Measurements from ENCODE around the gene EYA4. TPM values are rescaled to one million over a fixed set of nuclear protein-coding genes. Genes with fewer than 3 reads are reported as not detected.
A peak's percentile ranks its signal among the peaks of the same experiment; 100 is the strongest.

EYA4 gene
- total RNA-seq, 1 experiment from 2014 or later = 10.0 TPM

DNA sequence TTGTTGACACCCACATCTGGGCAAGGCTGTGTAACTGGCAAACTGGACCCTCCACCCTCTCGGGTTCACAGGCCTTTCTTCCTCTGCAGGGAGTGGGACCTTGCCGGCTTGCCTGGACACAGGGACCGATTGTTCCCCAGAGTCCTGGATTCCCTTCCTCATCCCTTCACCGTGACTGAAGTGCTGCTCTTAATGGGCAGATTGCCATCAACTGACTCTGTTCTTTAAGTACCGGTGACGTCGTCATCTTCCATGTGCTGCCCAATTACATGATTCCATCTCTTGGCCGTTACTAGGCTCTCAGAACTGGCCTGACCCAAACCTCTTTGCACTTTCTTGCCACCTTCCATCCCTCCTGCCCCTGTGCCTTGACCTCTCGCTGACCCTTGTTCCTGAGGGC is 85.4 kb downstream of the EYA4 start:
- H4K20me1 ChIP-seq (ENCODE audit: low read length) = no peaks in the 10 kb centered on the region
- H3K9me3 ChIP-seq (ENCODE audit: low read length) = no peaks in the 10 kb centered on the region
- H3F3A ChIP-seq (ENCODE audit: low read length, unreplicated experiment) = no peaks in the 10 kb centered on the region
- no peak for DNase-seq
- TF ChIP-seq EZH2phosphoT487 (IDR thresholded peaks at IDR 0.05; ENCODE audit: borderline replicate concordance, low read length) (no peak), EZH2 (IDR thresholded peaks at IDR 0.05; ENCODE audit: low read length, unreplicated experiment) (no peak)
- TF ChIP-seq, protein P1, sequence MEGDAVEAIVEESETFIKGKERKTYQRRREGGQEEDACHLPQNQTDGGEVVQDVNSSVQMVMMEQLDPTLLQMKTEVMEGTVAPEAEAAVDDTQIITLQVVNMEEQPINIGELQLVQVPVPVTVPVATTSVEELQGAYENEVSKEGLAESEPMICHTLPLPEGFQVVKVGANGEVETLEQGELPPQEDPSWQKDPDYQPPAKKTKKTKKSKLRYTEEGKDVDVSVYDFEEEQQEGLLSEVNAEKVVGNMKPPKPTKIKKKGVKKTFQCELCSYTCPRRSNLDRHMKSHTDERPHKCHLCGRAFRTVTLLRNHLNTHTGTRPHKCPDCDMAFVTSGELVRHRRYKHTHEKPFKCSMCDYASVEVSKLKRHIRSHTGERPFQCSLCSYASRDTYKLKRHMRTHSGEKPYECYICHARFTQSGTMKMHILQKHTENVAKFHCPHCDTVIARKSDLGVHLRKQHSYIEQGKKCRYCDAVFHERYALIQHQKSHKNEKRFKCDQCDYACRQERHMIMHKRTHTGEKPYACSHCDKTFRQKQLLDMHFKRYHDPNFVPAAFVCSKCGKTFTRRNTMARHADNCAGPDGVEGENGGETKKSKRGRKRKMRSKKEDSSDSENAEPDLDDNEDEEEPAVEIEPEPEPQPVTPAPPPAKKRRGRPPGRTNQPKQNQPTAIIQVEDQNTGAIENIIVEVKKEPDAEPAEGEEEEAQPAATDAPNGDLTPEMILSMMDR (conservative IDR thresholded peaks at IDR 0.05; ENCODE audit: low read depth, low read length) = no peak
- BruUV-seq (replicated peaks) = no TSS peak
- H3K27me3 ChIP-seq (ENCODE audit: low read length) = no peaks in the 10 kb centered on the region
- POLR2A ChIA-PET (ENCODE audit: unreplicated experiment) = no interaction called here
- H3K79me2 ChIP-seq (ENCODE audit: low read length) = no peaks in the 10 kb centered on the region
- CTCF ChIA-PET = no interaction called here
- ATAC-seq = no peak
- H3K9ac ChIP-seq (ENCODE audit: low read length) = no peak overlapping the region
- H3K4me2 ChIP-seq (ENCODE audit: low read length) = no peak overlapping the region
- intact Hi-C loops (cut with micrococcal nuclease) = no loop called here
- no peaks in the 10 kb centered on the region for H3K4me1 ChIP-seq (ENCODE audit: insufficient read depth, low read length)
- H2AFZ ChIP-seq (ENCODE audit: low read length) = no peak overlapping the region
- no peaks in the 10 kb centered on the region for H3K36me3 ChIP-seq (ENCODE audit: low read depth, low read length)
- H3K9me2 ChIP-seq (replicated peaks; ENCODE audit: low read length) = no peaks in the 10 kb centered on the region
- H3K27ac ChIP-seq (ENCODE audit: low read length) = no peak overlapping the region
- no peak overlapping the region for H3K4me3 ChIP-seq (ENCODE audit: low read length)

DNA sequence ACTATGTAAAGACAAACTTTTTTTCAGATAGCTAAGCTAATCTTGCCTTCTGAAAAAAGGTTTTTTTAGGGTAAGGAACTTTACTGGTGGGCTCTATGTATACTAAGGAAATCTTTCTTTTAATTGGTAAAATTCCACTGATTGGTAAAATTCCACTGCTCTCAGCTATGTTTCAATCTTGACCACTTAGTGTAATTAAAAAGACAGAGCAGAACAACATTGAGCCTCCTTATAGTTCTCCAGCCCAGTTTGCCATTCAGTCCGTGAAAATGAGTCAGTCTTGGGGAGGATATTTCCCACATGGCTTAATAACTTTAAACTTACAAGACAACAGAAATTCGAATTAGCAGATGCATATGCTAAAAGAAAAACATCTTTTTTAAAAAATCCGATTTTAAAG is 92.7 kb downstream of the EYA4 start:
- no peaks in the 10 kb centered on the region for H4K20me1 ChIP-seq (ENCODE audit: low read length)
- H3K4me1 ChIP-seq (ENCODE audit: insufficient read depth, low read length) = peaks cover 12% of the 10 kb centered on the region
- BruUV-seq (replicated peaks) = no TSS peak
- POLR2A ChIA-PET (ENCODE audit: unreplicated experiment) = no interaction called here
- peaks cover 7% of the 10 kb centered on the region for H3K79me2 ChIP-seq (ENCODE audit: low read length)
- H3K4me2 ChIP-seq (ENCODE audit: low read length) = no peak overlapping the region
- H3K9me3 ChIP-seq (ENCODE audit: low read length) = no peaks in the 10 kb centered on the region
- H3K27ac ChIP-seq (ENCODE audit: low read length) = no peak overlapping the region
- intact Hi-C loops (cut with micrococcal nuclease) = no loop called here
- H3K36me3 ChIP-seq (ENCODE audit: low read depth, low read length) = no peaks in the 10 kb centered on the region
- no peaks in the 10 kb centered on the region for H3F3A ChIP-seq (ENCODE audit: low read length, unreplicated experiment)
- no peak overlapping the region for H3K4me3 ChIP-seq (ENCODE audit: low read length)
- CTCF ChIA-PET = no interaction called here
- TF ChIP-seq EZH2 (IDR thresholded peaks at IDR 0.05; ENCODE audit: low read length, unreplicated experiment) (no peak), EZH2phosphoT487 (IDR thresholded peaks at IDR 0.05; ENCODE audit: borderline replicate concordance, low read length) (no peak)
- TF ChIP-seq, protein P1 (conservative IDR thresholded peaks at IDR 0.05; ENCODE audit: low read depth, low read length) = no peak
- ATAC-seq (no peak), DNase-seq (no peak)
- no peaks in the 10 kb centered on the region for H3K9me2 ChIP-seq (replicated peaks; ENCODE audit: low read length)
- H3K9ac ChIP-seq (ENCODE audit: low read length) = no peak overlapping the region
- H3K27me3 ChIP-seq (ENCODE audit: low read length) = no peaks in the 10 kb centered on the region
- no peak overlapping the region for H2AFZ ChIP-seq (ENCODE audit: low read length)

DNA sequence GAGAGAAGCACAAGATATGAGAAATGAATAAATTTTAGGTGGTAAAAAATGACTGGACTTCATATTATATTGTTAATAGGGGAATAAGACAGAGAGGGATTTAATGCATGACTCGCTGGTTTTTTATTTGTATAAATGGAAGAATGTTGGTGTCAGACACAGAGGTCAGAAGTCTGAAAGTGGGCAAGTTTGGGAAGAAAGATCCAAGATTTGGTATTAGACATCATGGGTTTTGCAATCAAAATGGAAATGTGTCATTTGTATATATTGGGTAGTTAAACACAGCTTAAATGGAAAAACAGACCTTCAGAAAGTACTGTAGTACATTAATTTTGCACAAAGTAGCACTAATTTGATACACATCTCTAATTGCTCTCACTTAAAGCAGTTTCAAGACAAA is 96.2 kb downstream of the EYA4 start:
- no peaks in the 10 kb centered on the region for H3F3A ChIP-seq (ENCODE audit: low read length, unreplicated experiment)
- H2AFZ ChIP-seq (ENCODE audit: low read length) = no peak overlapping the region
- H3K4me2 ChIP-seq (ENCODE audit: low read length) = 0 out of 2 replicates have a peak overlapping the region, but pooled peaks have one; percentile 18
- no peaks in the 10 kb centered on the region for H3K9me2 ChIP-seq (replicated peaks; ENCODE audit: low read length)
- ATAC-seq (no peak), DNase-seq (peak; percentile 57)
- intact Hi-C loops (cut with micrococcal nuclease) = no loop called here
- no peaks in the 10 kb centered on the region for H3K27me3 ChIP-seq (ENCODE audit: low read length)
- POLR2A ChIA-PET (ENCODE audit: unreplicated experiment) = no interaction called here
- H3K4me3 ChIP-seq (ENCODE audit: low read length) = no peak overlapping the region
- no peak overlapping the region for H3K9ac ChIP-seq (ENCODE audit: low read length)
- H3K4me1 ChIP-seq (ENCODE audit: insufficient read depth, low read length) = peaks cover 40% of the 10 kb centered on the region
- no TSS peak for BruUV-seq (replicated peaks)
- TF ChIP-seq EZH2 (IDR thresholded peaks at IDR 0.05; ENCODE audit: low read length, unreplicated experiment) (no peak), EZH2phosphoT487 (IDR thresholded peaks at IDR 0.05; ENCODE audit: borderline replicate concordance, low read length) (no peak)
- TF ChIP-seq, protein P1 (conservative IDR thresholded peaks at IDR 0.05; ENCODE audit: low read depth, low read length) = no peak
- CTCF ChIA-PET = no interaction called here
- no peak overlapping the region; the same call in 1 of the 2 replicates for H3K27ac ChIP-seq (ENCODE audit: low read length)
- H4K20me1 ChIP-seq (ENCODE audit: low read length) = no peaks in the 10 kb centered on the region
- no peaks in the 10 kb centered on the region for H3K9me3 ChIP-seq (ENCODE audit: low read length)
- peaks cover 7% of the 10 kb centered on the region for H3K79me2 ChIP-seq (ENCODE audit: low read length)
- no peaks in the 10 kb centered on the region for H3K36me3 ChIP-seq (ENCODE audit: low read depth, low read length)

Data from PC-3 (cell line).